GM12874 (cell line): ENCODE measurements around the gene ERI3.

Experiments used
- CTCF ChIP-seq: IDR thresholded peaks from 2 replicates; pipeline ENCODE4 v1.5.1; 2011; ENCODE audit warnings: low read depth, mild to moderate bottlenecking, control low read depth, low read length, moderate library complexity; ENCODE audit not compliant: insufficient read depth

Gene ERI3

GRCh38 chr1:44301442-44301841 lies 53.6 kb downstream of the ERI3 start:
- no peak for TF ChIP-seq CTCF

GRCh38 chr1:44300852-44301251 lies 54.2 kb downstream of the ERI3 start:
- no peak for TF ChIP-seq CTCF

DNA sequence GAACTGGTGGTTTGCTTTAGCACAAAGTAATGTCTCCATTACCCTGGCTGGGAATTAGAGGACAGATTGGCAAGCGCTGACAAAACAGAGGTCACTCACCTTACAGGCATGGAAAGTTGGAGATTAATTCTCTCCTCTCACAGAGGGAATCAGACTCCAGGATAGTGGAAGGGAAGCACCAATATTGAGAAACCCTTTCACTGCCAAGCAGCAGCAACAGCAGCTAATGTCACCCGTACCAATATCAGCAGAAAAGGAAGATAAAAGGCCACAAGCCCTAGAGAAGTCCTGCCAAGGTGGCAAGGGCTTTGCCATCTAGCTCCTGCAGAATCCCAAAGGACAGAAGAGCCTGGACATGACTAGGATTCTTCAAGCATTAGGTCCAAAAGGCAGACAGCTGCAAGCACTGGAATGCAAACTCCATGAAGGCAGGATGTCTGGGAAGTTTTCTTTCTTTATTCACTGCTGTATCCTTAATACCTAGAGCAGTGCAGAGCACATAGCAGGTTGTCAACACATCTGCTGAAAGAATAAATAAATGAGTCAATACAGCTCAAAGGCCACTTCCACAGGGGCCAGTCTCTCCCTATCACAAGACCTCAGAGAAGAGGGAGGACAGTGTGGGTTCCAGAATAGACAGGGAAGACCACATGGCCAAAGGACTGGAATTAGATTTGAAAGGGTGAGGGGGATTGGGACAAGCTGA lies 57.2 kb downstream of the ERI3 start:
- no peak for TF ChIP-seq CTCF

GRCh38 chr1:44296806-44297205 lies 58.3 kb downstream of the ERI3 start:
- TF ChIP-seq CTCF: no peak

- no peak for TF ChIP-seq CTCF
Measured at GRCh38 chr1:44296086-44296485, 59.0 kb downstream of the ERI3 start.

GRCh38 chr1:44294588-44295007 lies 60.5 kb downstream of the ERI3 start:
- TF ChIP-seq CTCF: no peak

- TF ChIP-seq CTCF: no peak
Measured at GRCh38 chr1:44293761-44294315, 61.2 kb downstream of the ERI3 start.
